Measurements from ENCODE around the gene TANGO6.

TANGO6 gene

DNA sequence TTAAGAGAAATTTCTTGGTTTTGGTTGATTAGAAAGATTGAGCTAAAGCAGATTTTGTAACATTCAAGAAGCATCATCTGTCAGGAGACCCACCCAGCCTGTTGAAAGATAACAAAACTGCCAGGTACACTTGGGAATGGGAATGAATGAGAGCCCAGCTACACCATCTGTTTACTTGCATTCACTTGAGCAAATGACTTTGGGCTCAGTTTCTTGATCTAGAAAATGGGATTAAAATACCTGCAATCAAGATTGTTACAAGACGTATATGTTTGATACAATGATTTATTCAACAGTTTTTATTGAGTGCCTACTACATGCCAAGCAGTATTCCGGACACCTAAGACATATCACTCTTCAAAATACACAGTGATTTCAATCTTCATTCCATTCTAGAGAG, 185.8 kb downstream of the TANGO6 start:
- TF ChIP-seq, protein P1, sequence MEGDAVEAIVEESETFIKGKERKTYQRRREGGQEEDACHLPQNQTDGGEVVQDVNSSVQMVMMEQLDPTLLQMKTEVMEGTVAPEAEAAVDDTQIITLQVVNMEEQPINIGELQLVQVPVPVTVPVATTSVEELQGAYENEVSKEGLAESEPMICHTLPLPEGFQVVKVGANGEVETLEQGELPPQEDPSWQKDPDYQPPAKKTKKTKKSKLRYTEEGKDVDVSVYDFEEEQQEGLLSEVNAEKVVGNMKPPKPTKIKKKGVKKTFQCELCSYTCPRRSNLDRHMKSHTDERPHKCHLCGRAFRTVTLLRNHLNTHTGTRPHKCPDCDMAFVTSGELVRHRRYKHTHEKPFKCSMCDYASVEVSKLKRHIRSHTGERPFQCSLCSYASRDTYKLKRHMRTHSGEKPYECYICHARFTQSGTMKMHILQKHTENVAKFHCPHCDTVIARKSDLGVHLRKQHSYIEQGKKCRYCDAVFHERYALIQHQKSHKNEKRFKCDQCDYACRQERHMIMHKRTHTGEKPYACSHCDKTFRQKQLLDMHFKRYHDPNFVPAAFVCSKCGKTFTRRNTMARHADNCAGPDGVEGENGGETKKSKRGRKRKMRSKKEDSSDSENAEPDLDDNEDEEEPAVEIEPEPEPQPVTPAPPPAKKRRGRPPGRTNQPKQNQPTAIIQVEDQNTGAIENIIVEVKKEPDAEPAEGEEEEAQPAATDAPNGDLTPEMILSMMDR (IDR thresholded peaks at IDR 0.05; ENCODE audit: low read depth, low read length): no peak
- no peak for DNase-seq (ENCODE audit: low read depth in 2 of 2)
- H3K4me3 ChIP-seq (replicated peaks in 1 of 2; ENCODE audit: low read depth in 2 of 2, low read length in 2 of 2): no peak overlapping the region

DNA sequence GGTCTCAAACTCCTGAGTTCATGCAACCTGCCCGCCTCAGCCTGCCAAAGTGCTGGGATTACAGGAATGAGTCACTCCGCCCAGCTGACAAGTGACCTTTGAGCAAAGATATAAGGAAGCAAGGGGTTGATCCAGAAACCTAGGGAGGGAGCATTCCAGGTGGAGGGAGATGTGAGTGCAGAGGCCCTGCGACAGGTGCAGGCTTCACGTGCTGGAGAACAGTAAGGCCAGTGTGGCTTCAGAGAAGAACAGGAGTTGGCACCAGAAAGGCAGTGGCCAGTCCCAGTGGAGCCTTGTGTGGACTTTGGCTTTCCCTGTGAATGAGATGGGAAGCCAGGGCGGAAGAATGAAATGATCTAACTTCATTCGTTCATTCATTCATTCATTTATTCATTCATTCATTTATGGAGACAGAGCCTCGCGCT, 188.6 kb downstream of the TANGO6 start:
- DNase-seq (ENCODE audit: low read depth in 2 of 2): peak in 1 of 2 donors; percentile 7
- no peak overlapping the region for H3K4me3 ChIP-seq (replicated peaks in 1 of 2; ENCODE audit: low read depth in 2 of 2, low read length in 2 of 2)
- TF ChIP-seq, protein P1 (IDR thresholded peaks at IDR 0.05; ENCODE audit: low read depth, low read length): no peak

DNA sequence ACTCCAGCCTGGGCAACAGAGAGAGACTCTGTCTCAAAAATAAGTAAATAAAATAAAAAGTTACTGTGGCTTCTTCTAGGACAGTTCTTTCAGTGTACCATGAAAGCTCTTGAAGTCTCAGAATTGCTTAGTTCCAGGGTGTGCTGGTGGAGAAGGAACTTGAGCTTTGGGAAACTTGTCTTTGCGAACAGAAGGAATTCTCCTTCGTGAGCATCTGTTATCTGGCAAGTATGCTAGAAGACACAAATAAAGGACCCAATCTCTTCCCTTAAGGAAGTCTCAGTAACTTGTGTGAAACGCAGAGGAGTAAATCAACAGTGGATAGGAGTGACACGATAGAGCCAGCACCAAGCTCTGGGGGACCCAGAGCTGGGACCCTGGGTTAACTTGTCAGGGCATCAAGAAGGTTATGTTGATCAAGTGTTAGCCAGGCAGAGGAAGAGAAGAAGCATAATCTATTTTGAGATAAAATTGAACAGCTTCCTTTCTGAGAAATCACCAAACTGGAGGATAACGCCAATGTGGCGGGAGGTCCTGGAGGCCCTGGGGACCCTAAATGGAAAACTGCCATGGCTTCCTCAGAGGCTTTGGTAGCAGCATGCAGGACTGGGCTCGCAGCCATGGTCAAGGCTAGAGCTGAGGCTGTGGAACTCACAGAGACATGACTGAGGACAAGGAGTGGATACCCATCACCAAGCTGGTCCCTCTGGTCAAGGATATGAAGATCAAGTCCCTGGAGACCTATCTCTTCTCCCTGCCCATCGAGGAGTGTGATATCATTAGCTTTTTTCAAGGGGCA, 190.0 kb downstream of the TANGO6 start:
- no peak overlapping the region for H3K4me3 ChIP-seq (replicated peaks in 1 of 2; ENCODE audit: low read depth in 2 of 2, low read length in 2 of 2)
- TF ChIP-seq, protein P1 (IDR thresholded peaks at IDR 0.05; ENCODE audit: low read depth, low read length): no peak
- no peak for DNase-seq (ENCODE audit: low read depth in 2 of 2)

DNA sequence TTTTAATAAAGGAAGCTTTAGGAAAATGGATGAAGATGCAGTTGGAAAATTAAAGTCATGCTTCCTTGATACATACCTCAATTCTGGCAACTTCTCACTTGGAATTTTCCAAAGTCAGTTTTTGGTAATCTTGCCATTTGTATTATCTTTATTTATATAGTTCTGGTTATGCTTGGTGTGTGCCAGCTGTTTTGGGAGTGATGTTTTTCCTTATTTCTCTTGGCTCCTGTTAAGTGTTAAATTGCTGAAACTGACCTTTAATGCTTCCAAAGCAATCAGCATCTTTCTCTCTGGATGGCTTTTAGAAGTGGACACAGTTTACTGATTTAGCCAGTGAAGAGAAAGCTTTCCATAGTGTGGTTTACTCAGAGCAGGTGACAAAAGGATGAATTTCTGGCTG, 192.0 kb downstream of the TANGO6 start:
- H3K4me3 ChIP-seq (replicated peaks in 1 of 2; ENCODE audit: low read depth in 2 of 2, low read length in 2 of 2): no peak overlapping the region
- peak in 1 of 2 donors; percentile 28 for DNase-seq (ENCODE audit: low read depth in 2 of 2)
- TF ChIP-seq, protein P1 (IDR thresholded peaks at IDR 0.05; ENCODE audit: low read depth, low read length): no peak

DNA sequence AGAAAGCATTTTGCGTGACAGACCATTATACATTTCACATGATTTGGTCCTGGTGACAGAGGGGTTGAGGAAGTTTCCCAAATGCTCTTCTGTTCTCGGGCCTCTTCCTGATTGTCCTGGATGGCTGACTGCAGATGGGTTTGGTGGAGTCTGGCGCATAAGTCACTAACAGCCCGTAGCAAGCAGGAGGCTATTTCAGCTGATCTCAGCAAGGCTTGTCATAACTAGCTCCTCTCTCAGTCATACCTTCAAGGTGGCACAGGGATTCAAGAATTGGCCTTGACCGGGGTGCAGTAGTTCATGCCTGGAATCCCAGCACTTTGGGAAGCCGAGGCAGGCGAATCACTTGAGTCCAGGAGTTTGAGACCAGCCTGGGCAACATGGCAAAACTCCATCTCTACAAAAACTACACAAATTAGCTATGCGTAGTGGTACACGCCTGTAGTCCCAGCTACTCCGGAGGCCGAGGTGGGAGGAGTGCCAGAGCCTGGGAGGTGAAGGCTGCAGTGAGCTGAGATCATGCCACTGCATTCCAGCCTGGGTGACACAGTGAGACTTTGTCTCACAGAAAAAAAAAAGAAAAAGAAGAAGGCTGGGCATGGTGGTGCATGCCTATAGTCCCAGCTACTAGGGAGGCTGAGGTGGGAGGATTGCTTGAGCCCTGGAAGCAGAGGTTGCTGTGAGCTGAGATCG, 193.2 kb downstream of the TANGO6 start:
- no peak for DNase-seq (ENCODE audit: low read depth in 2 of 2)
- H3K4me3 ChIP-seq (replicated peaks in 1 of 2; ENCODE audit: low read depth in 2 of 2, low read length in 2 of 2): no peak overlapping the region
- TF ChIP-seq, protein P1 (IDR thresholded peaks at IDR 0.05; ENCODE audit: low read depth, low read length): no peak

DNA sequence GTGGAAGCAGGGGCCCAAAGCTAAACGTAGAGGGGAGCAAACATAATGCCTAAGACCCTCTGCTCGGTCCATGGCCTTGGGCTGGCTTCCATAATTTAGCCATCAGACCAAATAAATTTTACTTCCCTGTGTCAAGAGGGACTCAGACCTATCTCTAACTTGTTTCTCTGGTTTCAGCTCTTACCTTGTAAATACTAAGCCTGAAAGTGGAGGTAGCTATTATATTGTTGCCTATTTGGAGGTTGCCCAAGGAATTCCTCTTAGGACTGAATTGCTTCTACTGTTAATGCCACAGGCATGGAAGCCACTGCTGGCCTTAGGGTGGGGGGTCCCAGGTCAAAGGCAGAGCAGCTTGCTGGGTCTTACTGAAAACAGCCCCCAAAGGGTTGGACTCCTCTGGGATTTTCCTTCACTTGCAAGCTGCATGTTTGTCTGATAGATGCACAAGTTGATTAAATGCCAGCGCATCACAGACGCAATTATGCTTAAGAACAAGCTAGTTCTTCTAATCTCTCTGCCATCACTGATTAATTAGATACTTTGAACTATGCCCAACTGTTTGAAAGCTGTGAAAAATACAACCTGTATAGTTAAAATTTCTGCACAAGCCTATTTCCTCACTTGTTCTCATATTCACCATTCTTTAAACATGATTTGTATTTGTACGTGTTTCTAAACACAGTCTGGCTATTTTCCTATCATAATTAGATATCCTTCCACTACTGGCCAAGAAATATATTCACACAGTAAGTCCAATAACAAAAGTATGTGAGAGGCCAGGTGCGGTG, 194.2 kb downstream of the TANGO6 start:
- TF ChIP-seq, protein P1 (IDR thresholded peaks at IDR 0.05; ENCODE audit: low read depth, low read length): no peak
- no peak overlapping the region for H3K4me3 ChIP-seq (replicated peaks in 1 of 2; ENCODE audit: low read depth in 2 of 2, low read length in 2 of 2)
- DNase-seq (ENCODE audit: low read depth in 2 of 2): no peak

Data from cardiac fibroblast (primary cell).